Endothelial cell of umbilical vein (primary cell): ENCODE results near the gene SOAT1. TPM values are rescaled to one million over a fixed set of nuclear protein-coding genes. Genes with fewer than 3 reads are reported as not detected.

Experiments used
- BruUV-seq: library from RNA; stranded (reverse); fragments of 400-500 nt; replicated peaks from 2 replicates; lab custom pipeline; 2021; lab: Mats Ljungman, UMichigan
- CTCF ChIA-PET: fragments of 300-600, 350-600 bp; sonication (Branson Sonifier 250); formaldehyde crosslinking; loops from one replicate; lab custom pipeline; 2021; ENCODE audit warnings: antibody characterized with exemption, inconsistent platforms; lab: Charles Lee
- POLR2A ChIA-PET: fragments of 300-600, 350-600 bp; sonication (Branson Sonifier 250); formaldehyde crosslinking; loops from one replicate; lab custom pipeline; 2021; ENCODE audit warnings: antibody characterized with exemption, inconsistent platforms; lab: Charles Lee
- DNase-seq: peaks from one replicate; pipeline ENCODE4 v3.0.0-alpha.2; 2011; ENCODE audit warnings: low read depth, low spot score
- FAIRE-seq: peaks from 2 replicates; lab custom pipeline; 2011; peaks lifted over from hg19 to GRCh38; lab: Jason Lieb, UNC
- H2AFZ ChIP-seq: 2 replicates; pipeline ENCODE4 v1.6.0; 2012; ENCODE audit warnings: low read depth, low read length, control low read depth, inconsistent platforms
- H3K27ac ChIP-seq: 2 replicates; pipeline ENCODE4 v1.5.1; 2011; ENCODE audit warnings: low read depth, mild to moderate bottlenecking, control low read depth, low read length, moderate library complexity; ENCODE audit not compliant: insufficient read depth
- H3K27me3 ChIP-seq, 2 experiments: 2 replicates each; pipeline versions ENCODE4 v1.6.0 to v1.6.1; 2011; ENCODE audit warnings: low read length in 2 of 2, mixed read lengths in 1 of 2; ENCODE audit not compliant: control insufficient read depth in 2 of 2, insufficient read depth in 2 of 2
- H3K36me3 ChIP-seq, 2 experiments: 2 replicates in 1 of 2; 3 replicates in 1 of 2; pipeline ENCODE4 v1.5.1; 2011; ENCODE audit warnings: low read length in 2 of 2, mild to moderate bottlenecking in 1 of 2, moderate library complexity in 1 of 2; ENCODE audit not compliant: control insufficient read depth in 2 of 2, insufficient read depth in 2 of 2; ENCODE audit errors: extremely low read depth in 1 of 2
- H3K4me1 ChIP-seq: 3 replicates; pipeline ENCODE4 v1.5.1; 2011; ENCODE audit warnings: mild to moderate bottlenecking, low read length; ENCODE audit not compliant: control insufficient read depth, insufficient read depth; ENCODE audit errors: extremely low read depth
- H3K4me2 ChIP-seq: 2 replicates; pipeline ENCODE4 v1.6.1; 2011; ENCODE audit warnings: low read length, control low read depth, mixed read lengths; ENCODE audit not compliant: insufficient read depth
- H3K4me3 ChIP-seq, 3 experiments: fragments of 200-600 bp in 1 of 3; sonication (generic), shearing (Covaris generic) in 1 of 3; replicated peaks in 1 of 3; 2 replicates each; pipeline ENCODE4 v1.5.1; 2011 to 2016; ENCODE audit warnings: control low read depth in 3 of 3, low read length in 3 of 3, mild to moderate bottlenecking in 2 of 3, inconsistent platforms in 1 of 3, low read depth in 1 of 3, moderate library complexity in 1 of 3; ENCODE audit not compliant: insufficient read depth in 1 of 3
- H3K79me2 ChIP-seq: 2 replicates; pipeline ENCODE4 v1.6.0; 2012; ENCODE audit warnings: low read length, inconsistent platforms; ENCODE audit not compliant: control insufficient read depth, insufficient read depth
- H3K9ac ChIP-seq: replicated peaks from 2 replicates; pipeline ENCODE3; 2011; ENCODE audit warnings: low read length, control low read depth; ENCODE audit not compliant: insufficient read depth; ENCODE audit errors: extremely low read depth
- H3K9me1 ChIP-seq: replicated peaks from 3 replicates; pipeline ENCODE4 v1.6.0; 2011; ENCODE audit warnings: mild to moderate bottlenecking, low read length; ENCODE audit not compliant: control insufficient read depth, insufficient read depth; ENCODE audit errors: extremely low read depth
- H3K9me3 ChIP-seq: replicated peaks from 2 replicates; pipeline ENCODE4 v1.5.1; 2012; ENCODE audit warnings: low read length, inconsistent platforms; ENCODE audit not compliant: control insufficient read depth, insufficient read depth
- H4K20me1 ChIP-seq: replicated peaks from 2 replicates; pipeline ENCODE3; 2011; ENCODE audit warnings: mild to moderate bottlenecking, low read length; ENCODE audit not compliant: control insufficient read depth, insufficient read depth; ENCODE audit errors: extremely low read depth
- EZH2 ChIP-seq: IDR thresholded peaks from 2 replicates; pipeline ENCODE4 v1.6.1; 2012; ENCODE audit warnings: borderline replicate concordance, low read depth, mild to moderate bottlenecking, moderate library complexity, low read length, inconsistent platforms; ENCODE audit not compliant: severe bottlenecking
- GATA2 ChIP-seq: IDR thresholded peaks from 2 replicates; pipeline ENCODE4 v1.7.0; 2011; ENCODE audit warnings: low read depth, mild to moderate bottlenecking, moderate library complexity, mixed read lengths, low read length; ENCODE audit not compliant: insufficient read length, insufficient read depth
- JUN ChIP-seq: IDR thresholded peaks from 2 replicates; pipeline ENCODE4 v1.6.1; 2011; ENCODE audit warnings: borderline replicate concordance, low read depth; ENCODE audit not compliant: insufficient read length, insufficient read depth
- POLR2A ChIP-seq: IDR thresholded peaks from 2 replicates; pipeline ENCODE4 v1.6.1; 2012; ENCODE audit warnings: low read depth, mild to moderate bottlenecking, control low read depth, low read length
- POLR2AphosphoS5 ChIP-seq: IDR thresholded peaks from 2 replicates; pipeline ENCODE4 v1.6.1; 2012; ENCODE audit warnings: low read depth, mild to moderate bottlenecking, control low read depth, low read length, moderate library complexity; ENCODE audit not compliant: insufficient read depth
- dilution Hi-C: fragments of 300-500 bp; cut with MboI; formaldehyde crosslinking; loops from one replicate; pipeline ENCODE4 v1.15.0; 2019; ENCODE audit warnings: low sequenced_read_pairs; ENCODE audit not compliant: extremely low pct_ligation_motif_present
- intact Hi-C: fragments of 100-400 bp; cut with micrococcal nuclease; formaldehyde crosslinking; loops from one replicate; pipeline ENCODE4 v1.10.0; 2022
- polyA plus RNA-seq, 4 experiments: library from polyadenylated mRNA; depleted of rRNA in 3 of 4; stranded (reverse) in 3 of 4; unstranded in 1 of 4; fragments of >200 nt; gene quantifications; 2 replicates each; pipeline versions ENCODE4 v1.2.1 to v1.2.3, GENCODE V29; 2011 to 2012; ENCODE audit warnings: missing spikeins in 1 of 4
- total RNA-seq: library from RNA; stranded (reverse); gene quantifications from 2 replicates; pipeline ENCODE4 v1.2.3, GENCODE V29; 2021
- TF ChIP-seq, protein P1 (sequence below), 2 donors: IDR thresholded peaks; 1 replicate in 1 of 2; 2 replicates in 1 of 2; pipeline ENCODE4 v1.5.1; 2011; ENCODE audit warnings: low read length in 2 of 2, mild to moderate bottlenecking in 2 of 2, moderate library complexity in 2 of 2, control low read depth in 1 of 2, inconsistent platforms in 1 of 2, low read depth in 1 of 2; ENCODE audit not compliant: insufficient read depth in 1 of 2; ENCODE audit errors: extremely low read depth in 1 of 2
- TF ChIP-seq, protein P2 (sequence below): IDR thresholded peaks from 2 replicates; pipeline ENCODE4 v1.6.1; 2011; ENCODE audit not compliant: insufficient read depth, insufficient read length

Gene SOAT1
- total and polyA plus RNA-seq, 2 donors (not counting 3 experiments of a cell fraction or from before 2014, with no cell fraction given) = 14.0 to 38.2 TPM

GRCh38 chr1:179303200-179303785, 9.7 kb downstream of the SOAT1 start:
- no peak overlapping the region for H3K9ac ChIP-seq
- H3K4me3 ChIP-seq = no peak overlapping the region
- H3K4me2 ChIP-seq = no peak overlapping the region
- H3K4me1 ChIP-seq = no peaks in the 10 kb centered on the region
- H3K27ac ChIP-seq = no peak overlapping the region
- H3K79me2 ChIP-seq = peaks cover 42% of the 10 kb centered on the region
- peaks cover 0 to 2% of the 10 kb centered on the region in 2 experiments for H3K36me3 ChIP-seq
- no peaks in the 10 kb centered on the region for H3K9me1 ChIP-seq
- intact Hi-C loops = no loop called here
- H3K27me3 ChIP-seq = no peaks in the 10 kb centered on the region
- CTCF ChIA-PET = interaction anchor here (1.9 kb wide), 1 partner anchor 10 kb away, joined by 5 read pairs; the partner anchor contains the start of gene SOAT1
- H4K20me1 ChIP-seq = no peaks in the 10 kb centered on the region
- DNase-seq (no peak), FAIRE-seq (no peak)
- TF ChIP-seq EZH2 (no peak), JUN (no peak), GATA2 (no peak)
- TF ChIP-seq, protein P1, sequence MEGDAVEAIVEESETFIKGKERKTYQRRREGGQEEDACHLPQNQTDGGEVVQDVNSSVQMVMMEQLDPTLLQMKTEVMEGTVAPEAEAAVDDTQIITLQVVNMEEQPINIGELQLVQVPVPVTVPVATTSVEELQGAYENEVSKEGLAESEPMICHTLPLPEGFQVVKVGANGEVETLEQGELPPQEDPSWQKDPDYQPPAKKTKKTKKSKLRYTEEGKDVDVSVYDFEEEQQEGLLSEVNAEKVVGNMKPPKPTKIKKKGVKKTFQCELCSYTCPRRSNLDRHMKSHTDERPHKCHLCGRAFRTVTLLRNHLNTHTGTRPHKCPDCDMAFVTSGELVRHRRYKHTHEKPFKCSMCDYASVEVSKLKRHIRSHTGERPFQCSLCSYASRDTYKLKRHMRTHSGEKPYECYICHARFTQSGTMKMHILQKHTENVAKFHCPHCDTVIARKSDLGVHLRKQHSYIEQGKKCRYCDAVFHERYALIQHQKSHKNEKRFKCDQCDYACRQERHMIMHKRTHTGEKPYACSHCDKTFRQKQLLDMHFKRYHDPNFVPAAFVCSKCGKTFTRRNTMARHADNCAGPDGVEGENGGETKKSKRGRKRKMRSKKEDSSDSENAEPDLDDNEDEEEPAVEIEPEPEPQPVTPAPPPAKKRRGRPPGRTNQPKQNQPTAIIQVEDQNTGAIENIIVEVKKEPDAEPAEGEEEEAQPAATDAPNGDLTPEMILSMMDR (IDR thresholded peaks at IDR 0.05; ENCODE audit: extremely low read depth in 1 of 2, insufficient read depth in 1 of 2, low read depth in 1 of 2, low read length in 2 of 2) = no peak
- POLR2A ChIA-PET = no interaction called here
- no TSS peak for BruUV-seq
- H3K9me3 ChIP-seq = no peaks in the 10 kb centered on the region
- no peak overlapping the region for H2AFZ ChIP-seq
- dilution Hi-C loops = no loop called here

DNA sequence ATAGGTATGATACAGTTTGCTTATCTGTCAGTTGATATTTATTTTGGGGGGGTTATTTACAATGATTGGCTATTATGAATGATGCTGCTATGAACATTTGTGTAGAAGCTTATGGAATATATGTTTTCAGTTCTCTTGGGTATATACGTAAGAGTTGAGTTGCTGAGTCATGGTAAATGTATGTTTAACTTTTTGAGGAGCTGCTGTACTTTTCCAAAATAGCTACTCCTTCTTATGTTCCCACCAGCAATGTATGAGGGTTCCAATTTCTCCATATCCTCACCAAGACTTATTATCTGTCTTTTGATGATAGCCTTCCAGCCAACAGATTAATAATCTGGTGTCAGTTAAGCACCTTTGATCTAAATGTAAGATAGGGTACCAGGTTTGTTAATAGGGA, 11.9 kb downstream of the SOAT1 start:
- no peaks in the 10 kb centered on the region for H4K20me1 ChIP-seq
- no peaks in the 10 kb centered on the region for H3K4me1 ChIP-seq
- dilution Hi-C loops = no loop called here
- TF ChIP-seq, protein P1 (IDR thresholded peaks at IDR 0.05; ENCODE audit: extremely low read depth in 1 of 2, insufficient read depth in 1 of 2, low read depth in 1 of 2, low read length in 2 of 2) = no peak
- no peak for TF ChIP-seq EZH2
- TF ChIP-seq, protein P2, sequence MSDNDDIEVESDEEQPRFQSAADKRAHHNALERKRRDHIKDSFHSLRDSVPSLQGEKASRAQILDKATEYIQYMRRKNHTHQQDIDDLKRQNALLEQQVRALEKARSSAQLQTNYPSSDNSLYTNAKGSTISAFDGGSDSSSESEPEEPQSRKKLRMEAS = no peak
- no peak for TF ChIP-seq POLR2AphosphoS5
- no peak for TF ChIP-seq POLR2A
- no peak for TF ChIP-seq GATA2
- no peak overlapping the region for H2AFZ ChIP-seq
- H3K27ac ChIP-seq = no peak overlapping the region
- H3K9ac ChIP-seq = no peak overlapping the region
- no peaks in the 10 kb centered on the region for H3K9me1 ChIP-seq
- DNase-seq (no peak), FAIRE-seq (no peak)
- intact Hi-C loops = no loop called here
- H3K4me3 ChIP-seq = no peak overlapping the region
- H3K4me2 ChIP-seq = no peak overlapping the region
- POLR2A ChIA-PET = no interaction called here
- no peaks in the 10 kb centered on the region for H3K9me3 ChIP-seq
- peaks cover 30% of the 10 kb centered on the region for H3K79me2 ChIP-seq
- BruUV-seq = no TSS peak
- no peaks in the 10 kb centered on the region for H3K27me3 ChIP-seq
- H3K36me3 ChIP-seq = peaks cover 0 to 2% of the 10 kb centered on the region in 2 experiments
- CTCF ChIA-PET = no interaction called here
